ENCODE results near the gene MNT.

The MNT gene

GRCh38 chr17:2393174-2393953 lies 7.5 kb downstream of the MNT start:
- peak overlapping the region; percentile 73 for H3K4me3 ChIP-seq (ENCODE audit: low read depth, low read length)
- DNase-seq: peak; percentile 88
- H3K27me3 ChIP-seq (ENCODE audit: insufficient read depth, low read depth, severe bottlenecking): no peaks in the 10 kb centered on the region
- H3K36me3 ChIP-seq: peaks cover 10% of the 10 kb centered on the region
- no peak for TF ChIP-seq CTCF (IDR thresholded peaks at IDR 0.05; ENCODE audit: low read depth, low read length)
- H3K27ac ChIP-seq: peak overlapping the region; percentile 95
- no peaks in the 10 kb centered on the region for H3K9me3 ChIP-seq (ENCODE audit: severe bottlenecking)

GRCh38 chr17:2392252-2393173 lies 8.3 kb downstream of the MNT start:
- TF ChIP-seq CTCF (IDR thresholded peaks at IDR 0.05; ENCODE audit: low read depth, low read length): no peak
- peak; percentile 95 for DNase-seq
- Histone ChIP-seq H3K27me3 (ENCODE audit: insufficient read depth, low read depth, severe bottlenecking) (no peaks in the 10 kb centered on the region), H3K4me3 (ENCODE audit: low read depth, low read length) (peak overlapping the region; percentile 73), H3K36me3 (peaks cover 11% of the 10 kb centered on the region), H3K9me3 (ENCODE audit: severe bottlenecking) (no peaks in the 10 kb centered on the region), H3K27ac (peak overlapping the region; percentile 95)

GRCh38 chr17:2391597-2392251 lies 9.1 kb downstream of the MNT start:
- H3K4me3 ChIP-seq (ENCODE audit: low read depth, low read length): peak overlapping the region; percentile 47
- DNase-seq: no peak
- H3K9me3 ChIP-seq (ENCODE audit: severe bottlenecking): no peaks in the 10 kb centered on the region
- H3K36me3 ChIP-seq: peaks cover 17% of the 10 kb centered on the region
- no peak for TF ChIP-seq CTCF (IDR thresholded peaks at IDR 0.05; ENCODE audit: low read depth, low read length)
- H3K27ac ChIP-seq: peak overlapping the region; percentile 81
- no peaks in the 10 kb centered on the region for H3K27me3 ChIP-seq (ENCODE audit: insufficient read depth, low read depth, severe bottlenecking)

- DNase-seq: no peak
- Histone ChIP-seq H3K27me3 (ENCODE audit: insufficient read depth, low read depth, severe bottlenecking) (no peaks in the 10 kb centered on the region), H3K9me3 (ENCODE audit: severe bottlenecking) (no peaks in the 10 kb centered on the region), H3K27ac (no peak overlapping the region), H3K4me3 (ENCODE audit: low read depth, low read length) (no peak overlapping the region), H3K36me3 (peaks cover 22% of the 10 kb centered on the region)
- no peak for TF ChIP-seq CTCF (IDR thresholded peaks at IDR 0.05; ENCODE audit: low read depth, low read length)
Observed at GRCh38 chr17:2390199-2390836, 10.5 kb downstream of the MNT start.

GRCh38 chr17:2388683-2389055 lies 12.2 kb downstream of the MNT start:
- H3K27ac ChIP-seq: no peak overlapping the region
- TF ChIP-seq CTCF (IDR thresholded peaks at IDR 0.05; ENCODE audit: low read depth, low read length): 0 out of 2 replicates have a peak, but pooled peaks have one; percentile 33
- H3K27me3 ChIP-seq (ENCODE audit: insufficient read depth, low read depth, severe bottlenecking): no peaks in the 10 kb centered on the region
- no peak for DNase-seq
- H3K9me3 ChIP-seq (ENCODE audit: severe bottlenecking): no peaks in the 10 kb centered on the region
- peaks cover 22% of the 10 kb centered on the region for H3K36me3 ChIP-seq
- H3K4me3 ChIP-seq (ENCODE audit: low read depth, low read length): no peak overlapping the region
